ACHN (cell line): ENCODE measurements around the gene ATF6.
"Not testable (repeated sequence)": the region's sequence is repeated elsewhere in the genome, so short reads cannot be mapped to it uniquely, and the experiment has no call there.

Experiments used
- DNase-seq: peaks from one replicate; pipeline ENCODE4 v3.0.0-alpha.2; 2015
- in situ Hi-C: cut with HindIII; loops from 2 replicates; pipeline ENCODE4 v1.10.0; 2017; ENCODE audit warnings: low sequenced_read_pairs, low pct_ligation_motif_present, low pct_unique_long_range_greater_than_20kb

ATF6 gene

GRCh38 chr1:161809656-161810055 is 43.5 kb downstream of the ATF6 start:
- DNase-seq, in situ Hi-C loops: not testable (repeated sequence)

GRCh38 chr1:161810780-161811179 is 44.7 kb downstream of the ATF6 start:
- DNase-seq: no peak
- in situ Hi-C loops: no loop called here

- in situ Hi-C loops: no loop called here
- no peak for DNase-seq
Measured at GRCh38 chr1:161816201-161816600, 50.1 kb downstream of the ATF6 start.

GRCh38 chr1:161817176-161817730 is 51.1 kb downstream of the ATF6 start:
- DNase-seq: no peak
- in situ Hi-C loops: no loop called here

DNA sequence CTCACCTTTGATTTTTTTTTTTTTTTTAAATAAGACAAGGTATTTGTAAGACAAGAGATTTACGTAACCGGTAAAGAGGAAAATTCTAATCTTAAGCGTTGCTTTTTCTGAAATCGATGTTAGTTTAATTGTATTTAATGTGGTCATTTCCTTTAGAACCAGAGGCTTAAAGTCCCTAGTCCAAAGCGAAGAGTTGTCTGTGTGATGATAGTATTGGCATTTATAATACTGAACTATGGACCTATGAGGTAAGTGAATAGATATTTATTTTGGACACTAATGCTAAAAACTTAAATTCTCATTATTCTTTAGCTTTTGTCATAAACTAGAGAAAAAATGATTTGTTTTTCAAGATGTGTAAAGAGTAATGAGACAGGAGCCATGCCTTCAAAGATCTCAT is 54.8 kb downstream of the ATF6 start:
- in situ Hi-C loops: no loop called here

GRCh38 chr1:161824618-161825017 is 58.5 kb downstream of the ATF6 start:
- in situ Hi-C loops: no loop called here
- no peak for DNase-seq

More for the DNA sequence above, 54.8 kb downstream of the ATF6 start:
- no peak for DNase-seq

DNA sequence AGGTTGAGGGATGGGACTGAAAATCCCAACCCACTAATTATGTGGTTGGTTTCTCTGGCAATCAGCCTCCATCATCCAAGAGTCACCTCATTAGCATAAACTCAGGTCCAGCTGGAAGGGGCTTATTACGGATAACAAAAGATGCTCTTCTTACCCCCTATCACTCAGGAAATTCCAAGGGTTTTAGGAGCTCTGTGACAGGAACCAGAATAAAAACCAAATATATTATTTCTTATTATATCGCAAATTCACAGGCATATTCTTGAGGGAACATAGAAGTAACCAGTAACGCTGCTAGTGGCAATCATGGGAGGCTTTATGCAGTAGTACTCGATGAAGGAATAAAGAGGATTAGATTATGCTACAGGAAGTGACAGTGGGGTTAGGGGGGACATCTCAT is 59.7 kb downstream of the ATF6 start:
- DNase-seq: no peak
- in situ Hi-C loops: no loop called here

- no peak for DNase-seq
- in situ Hi-C loops: no loop called here
Measured at GRCh38 chr1:161826478-161826877, 60.4 kb downstream of the ATF6 start.

GRCh38 chr1:161827786-161828185 is 61.7 kb downstream of the ATF6 start:
- in situ Hi-C loops: no loop called here
- no peak for DNase-seq

DNA sequence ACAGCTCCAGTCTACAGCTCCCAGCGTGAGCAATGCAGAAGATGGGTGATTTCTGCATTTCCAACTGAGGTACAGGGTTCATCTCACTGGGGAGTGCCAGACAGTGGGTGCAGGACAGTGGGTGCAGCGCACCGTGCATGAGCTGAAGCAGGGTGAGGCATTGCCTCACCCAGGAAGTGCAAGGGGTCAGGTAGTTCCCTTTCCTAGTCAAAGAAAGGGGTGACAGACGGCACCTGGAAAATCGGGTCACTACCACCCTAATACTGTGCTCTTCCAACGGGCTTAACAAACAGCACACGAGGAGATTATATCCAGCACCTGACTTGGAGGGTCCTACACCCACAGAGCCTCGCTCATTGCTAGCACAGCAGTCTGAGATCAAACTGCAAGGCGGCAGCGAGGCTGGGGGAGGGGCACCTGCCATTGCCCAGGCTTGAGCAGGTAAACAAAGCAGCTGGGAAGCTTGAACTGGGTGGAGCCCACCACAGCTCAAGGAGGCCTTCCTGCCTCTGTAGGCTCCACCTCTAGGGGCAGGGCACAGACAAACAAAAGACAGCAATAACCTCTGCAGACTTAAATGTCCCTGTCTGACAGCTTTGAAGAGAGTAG is 66.3 kb downstream of the ATF6 start:
- DNase-seq, in situ Hi-C loops: not testable (repeated sequence)

DNA sequence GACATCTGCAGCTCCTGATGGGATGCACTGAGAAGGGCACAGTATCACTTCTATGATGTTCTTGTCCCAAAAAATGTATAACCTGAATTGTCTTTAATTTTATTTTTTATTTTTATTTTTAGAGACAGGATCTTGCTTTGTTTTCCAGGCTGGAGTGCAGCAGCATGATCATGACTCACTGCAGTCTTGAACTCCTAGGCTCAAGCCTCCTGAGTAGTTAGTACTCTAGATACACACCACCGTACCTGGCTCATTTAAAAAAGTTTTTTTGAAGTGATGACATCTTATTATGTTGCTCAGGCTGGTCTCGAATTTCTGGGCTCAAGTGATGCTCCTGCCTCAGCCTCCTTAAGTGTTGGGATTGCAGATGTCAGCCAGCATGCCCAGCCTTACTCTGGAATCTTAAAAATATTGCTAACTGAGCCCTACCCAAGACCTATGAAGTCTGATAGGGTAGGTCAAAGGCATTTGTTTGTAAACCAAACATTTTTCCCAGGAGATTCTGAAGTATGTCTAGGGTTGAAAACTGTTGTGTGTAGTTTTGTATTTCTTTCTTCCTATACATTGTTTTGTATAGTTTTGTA is 68.9 kb downstream of the ATF6 start:
- no peak for DNase-seq
- in situ Hi-C loops: no loop called here

- in situ Hi-C loops: no loop called here
- DNase-seq: no peak
Measured at GRCh38 chr1:161836018-161836417, 69.9 kb downstream of the ATF6 start.

DNA sequence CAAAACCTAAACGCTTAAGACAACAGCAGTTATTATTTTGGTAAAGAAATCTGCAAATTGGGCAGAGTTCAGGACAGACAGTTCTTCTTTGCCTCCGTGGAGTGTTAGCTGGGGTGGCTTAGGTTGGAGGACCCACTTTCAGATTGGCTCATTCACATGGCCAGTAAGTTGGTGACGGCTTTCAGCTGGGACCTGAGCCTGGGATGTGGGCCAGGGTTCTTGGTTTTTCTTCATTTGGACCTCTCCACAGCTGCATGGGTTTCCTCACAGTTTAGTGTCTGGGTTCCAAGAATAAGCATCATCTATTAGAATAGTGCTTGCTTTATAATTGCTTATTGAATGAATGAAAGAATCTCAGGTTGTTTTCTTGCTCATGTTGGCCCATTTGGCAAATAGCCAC is 72.2 kb downstream of the ATF6 start:
- in situ Hi-C loops: no loop called here
- DNase-seq: no peak

- in situ Hi-C loops: no loop called here
- DNase-seq: no peak
Measured at GRCh38 chr1:161838885-161839284, 72.8 kb downstream of the ATF6 start.

DNA sequence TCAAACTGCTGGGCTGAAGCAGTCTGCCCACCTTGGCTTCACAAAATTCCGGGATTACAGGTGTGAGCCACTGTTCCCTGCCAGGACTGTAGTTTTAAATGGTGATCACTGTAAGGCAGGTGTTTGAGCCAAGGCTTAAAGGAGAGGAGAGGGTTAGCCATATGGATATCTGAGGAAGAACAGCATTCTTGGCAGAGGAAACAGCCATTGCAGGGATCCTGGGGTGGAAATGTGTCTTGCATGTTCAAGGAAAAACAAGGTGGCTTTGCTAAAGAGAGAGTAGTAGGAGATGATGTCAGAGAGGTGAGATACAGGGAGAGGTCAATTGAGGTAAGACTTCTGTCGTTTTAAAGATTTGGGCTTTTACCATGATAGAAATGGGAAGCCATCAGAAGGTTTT is 73.5 kb downstream of the ATF6 start:
- no peak for DNase-seq
- in situ Hi-C loops: no loop called here

DNA sequence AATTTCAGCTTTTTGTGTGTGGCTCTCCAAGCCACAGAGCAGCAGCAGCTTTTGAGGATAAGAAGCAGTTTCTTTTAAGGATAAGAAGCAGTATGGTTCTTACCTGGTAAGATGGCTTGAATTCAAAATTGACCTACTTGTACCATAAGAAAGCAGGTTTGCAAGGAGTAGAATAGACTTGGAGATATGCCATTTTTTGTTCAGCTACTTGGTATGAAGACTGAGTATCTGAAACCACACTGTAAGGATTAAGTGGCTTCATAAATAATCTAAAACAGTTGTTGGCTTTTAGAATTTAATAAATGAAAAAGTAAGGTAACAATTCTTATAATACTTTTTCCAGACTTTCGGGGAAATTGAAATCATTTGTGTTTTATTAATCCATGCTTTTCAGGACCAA is 74.2 kb downstream of the ATF6 start:
- in situ Hi-C loops: no loop called here
- DNase-seq: no peak

DNA sequence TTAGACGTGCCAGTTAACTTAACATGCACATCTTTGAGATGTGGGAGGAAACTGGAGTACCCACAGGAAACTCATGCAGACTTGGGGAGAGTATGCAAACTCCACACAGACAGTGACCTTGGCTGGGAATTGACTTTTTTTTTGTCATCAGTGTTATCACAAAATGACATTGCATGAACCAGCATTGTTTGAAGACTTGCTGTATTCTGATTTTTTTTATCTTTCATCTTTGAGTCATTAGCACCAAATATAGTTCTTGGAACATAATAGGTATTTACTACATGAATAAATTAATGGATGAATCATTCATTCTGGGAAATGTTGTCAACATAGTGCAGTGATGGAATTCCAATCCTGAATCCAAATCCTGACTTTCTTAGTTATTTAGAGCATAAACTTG is 77.0 kb downstream of the ATF6 start:
- in situ Hi-C loops: no loop called here
- no peak for DNase-seq

DNA sequence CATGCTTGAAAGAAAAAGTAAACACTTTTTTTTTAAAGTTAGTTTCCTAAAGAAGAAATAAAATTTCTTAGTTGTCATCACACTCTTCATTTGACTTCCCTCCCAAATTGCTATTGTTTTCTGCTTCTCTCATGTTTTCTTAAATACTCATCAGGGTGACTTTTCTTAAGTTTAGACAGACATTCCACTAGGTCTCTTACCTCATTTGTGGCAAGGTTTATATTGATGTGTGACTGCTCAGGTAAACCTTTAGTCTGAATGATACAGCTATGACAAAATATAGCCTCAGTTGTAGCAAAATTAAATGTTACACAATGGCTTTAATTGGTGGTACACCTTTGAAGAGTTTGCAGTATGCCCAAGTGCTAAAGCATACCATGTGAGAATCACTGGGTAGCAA is 78.6 kb downstream of the ATF6 start:
- in situ Hi-C loops: no loop called here

DNA sequence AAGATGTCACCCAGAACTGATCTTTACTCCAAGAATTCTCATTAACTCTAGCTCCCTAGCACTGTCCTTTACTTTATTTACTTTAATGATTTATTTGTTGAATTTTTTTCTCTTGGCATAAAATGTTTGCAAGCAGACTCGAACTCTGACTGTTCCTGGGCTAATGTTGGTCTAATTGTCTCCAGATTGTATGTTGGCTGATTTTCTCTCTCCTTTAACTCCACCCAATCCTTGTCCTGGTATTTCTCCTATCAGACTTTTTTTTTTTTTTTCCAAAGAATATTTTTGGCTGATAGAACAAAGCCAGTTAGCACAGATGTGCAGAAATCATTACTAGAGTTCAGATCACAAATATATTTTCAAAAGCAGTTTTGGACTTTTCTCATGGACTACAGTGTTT is 82.6 kb downstream of the ATF6 start:
- in situ Hi-C loops: no loop called here
- no peak for DNase-seq

More for the DNA sequence above, 78.6 kb downstream of the ATF6 start:
- no peak for DNase-seq

DNA sequence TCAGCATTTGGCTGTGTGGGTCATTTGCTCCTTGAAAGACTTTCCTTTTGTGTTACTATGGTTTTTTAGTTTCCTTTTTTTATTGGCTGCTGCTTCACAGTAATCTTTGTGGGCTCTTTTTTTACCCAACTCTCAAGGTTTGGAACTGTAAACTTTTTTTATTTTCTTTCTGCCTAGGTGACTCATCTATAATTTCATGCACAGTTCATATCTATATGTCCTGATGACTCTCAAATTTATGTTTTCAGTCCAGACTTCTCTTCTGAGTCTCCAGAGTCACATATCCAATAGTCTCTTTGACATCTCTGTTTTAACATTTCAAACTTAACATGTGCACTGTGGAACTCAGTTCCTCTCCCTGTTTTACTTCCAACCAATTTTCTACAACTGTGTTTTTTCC is 83.4 kb downstream of the ATF6 start:
- DNase-seq: no peak
- in situ Hi-C loops: no loop called here
